Activated CD4-positive, alpha-beta T cell treated with anti-CD3 and anti-CD28 coated beads for 48 hours (primary cell): ENCODE measurements around the gene GMDS.

Experiments used
- DNase-seq: peaks from one replicate; pipeline ENCODE4 v3.0.0-alpha.2; 2020

The GMDS gene

DNA sequence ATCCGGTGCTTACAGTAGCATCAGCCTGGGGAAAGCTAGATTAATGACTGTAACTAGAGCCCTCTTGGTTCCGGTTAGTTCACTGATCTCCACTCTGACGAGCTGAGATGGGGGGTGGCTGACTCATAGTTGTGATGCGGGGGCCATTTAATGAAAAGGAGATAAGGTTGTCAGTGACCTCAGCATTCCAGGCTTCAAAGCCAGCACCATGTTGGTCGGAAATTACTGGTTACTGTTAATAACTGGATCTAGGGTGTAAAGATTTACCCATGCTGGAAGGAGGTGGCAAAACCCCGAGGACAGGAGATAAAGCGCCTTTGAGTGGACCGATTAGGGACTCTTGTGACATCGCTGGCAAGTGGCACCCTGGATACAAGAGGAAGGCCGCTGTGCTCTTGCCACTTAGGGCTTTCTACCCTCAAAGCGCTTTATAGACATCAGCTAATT is 614.6 kb downstream of the GMDS start:
- DNase-seq, result no peak

GRCh38 chr6:1630212-1630770 is 615.1 kb downstream of the GMDS start:
- DNase-seq, result no peak

DNA sequence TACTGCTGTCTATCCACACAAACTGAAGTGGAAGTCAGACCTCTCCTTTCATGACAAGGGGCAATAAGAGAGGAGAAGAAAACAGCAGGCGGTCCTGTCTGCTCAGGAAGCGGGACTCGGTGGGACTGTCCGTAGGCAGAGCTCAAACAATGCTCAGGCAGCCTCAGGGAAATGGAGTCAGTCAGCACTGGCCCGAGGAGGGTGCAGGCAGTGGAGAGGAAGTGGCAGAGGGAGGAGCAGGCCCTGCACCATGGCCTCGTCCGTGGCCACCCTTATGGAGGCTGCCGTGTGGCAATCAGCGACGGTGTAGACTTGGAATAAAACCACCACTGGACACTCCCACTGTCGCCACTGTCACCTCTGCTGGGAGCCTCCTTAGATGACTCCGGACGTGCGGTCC is 616.1 kb downstream of the GMDS start:
- no peak for DNase-seq

DNA sequence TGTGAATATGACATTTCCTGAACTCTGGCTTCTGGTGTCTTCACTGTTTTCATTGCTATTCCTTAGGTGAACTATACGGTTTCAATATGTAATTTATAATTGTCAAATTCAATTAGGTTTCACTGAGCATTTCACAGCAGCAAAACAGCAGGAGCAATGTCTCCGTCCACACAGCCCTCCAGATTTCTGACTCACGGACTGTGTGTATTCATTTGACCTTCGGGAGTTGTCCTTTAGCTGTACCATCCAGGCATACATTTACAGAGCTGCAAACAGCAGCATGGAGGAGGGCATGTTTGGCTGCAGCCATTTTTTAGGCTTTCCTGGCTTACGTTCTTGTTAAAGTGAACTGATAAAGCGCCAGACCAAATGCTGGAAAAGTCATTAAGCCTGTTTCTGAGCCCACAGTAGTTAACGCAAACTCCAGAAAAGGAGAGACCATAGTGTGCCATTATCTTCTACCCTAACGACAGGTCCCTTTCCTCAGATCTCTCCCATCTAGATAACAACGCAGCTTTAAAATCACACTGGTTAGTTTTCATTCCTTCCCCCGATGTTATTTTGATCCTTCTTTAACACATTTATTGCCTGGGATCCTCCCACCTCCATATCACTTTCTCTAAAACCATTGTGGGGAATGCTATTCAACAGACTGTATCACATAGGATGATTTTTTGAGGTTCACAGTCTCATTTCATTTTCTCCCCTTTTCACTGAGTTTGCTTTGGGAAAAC is 617.4 kb downstream of the GMDS start:
- DNase-seq, result no peak

- DNase-seq, result no peak
Measured at GRCh38 chr6:1626481-1626880, 618.9 kb downstream of the GMDS start.

GRCh38 chr6:1625794-1626435 is 619.5 kb downstream of the GMDS start:
- no peak for DNase-seq

DNA sequence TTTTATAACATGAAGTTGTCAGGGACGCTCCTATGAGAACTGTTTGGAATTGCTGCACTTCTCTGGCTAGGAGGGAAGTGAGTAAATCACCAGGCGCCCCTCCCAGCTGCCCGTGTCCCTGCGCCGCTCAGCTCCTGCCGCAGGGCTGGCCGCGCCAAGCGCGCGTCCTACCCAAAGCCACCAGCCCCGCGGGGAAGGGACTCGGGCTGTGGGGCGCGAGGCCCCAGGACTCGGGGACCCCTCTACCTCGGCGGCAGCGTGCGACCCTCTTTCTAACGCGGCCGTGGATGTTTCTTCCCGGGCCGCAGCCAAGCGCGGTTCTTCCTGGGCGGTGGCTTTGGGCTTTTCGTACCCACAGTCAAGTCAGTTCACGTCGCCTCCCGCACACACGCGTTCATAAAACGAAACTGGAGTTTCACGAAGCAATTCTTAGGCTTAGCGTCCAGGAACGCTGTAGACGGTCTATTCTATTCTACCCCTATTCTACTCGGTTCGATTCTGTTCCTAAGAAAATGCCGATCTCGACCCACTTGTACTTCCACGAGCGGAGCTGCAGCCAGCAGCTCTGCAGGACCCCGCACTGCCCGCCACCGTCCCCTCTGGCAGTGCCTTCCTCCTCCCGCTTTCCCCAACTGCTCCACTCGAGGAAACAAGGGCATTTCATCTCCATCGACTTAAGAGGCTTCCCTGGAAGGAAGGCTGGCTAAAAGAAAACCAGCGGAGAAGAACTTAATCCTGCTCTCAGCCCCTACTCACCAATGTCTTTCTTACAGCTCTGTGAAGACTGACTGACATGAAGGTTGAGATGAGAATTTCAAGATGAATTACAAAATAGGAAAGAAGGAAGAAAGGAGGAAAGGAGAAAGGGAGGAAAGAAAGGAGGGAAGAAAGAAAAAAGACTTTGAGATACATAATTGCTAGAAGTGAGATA is 620.3 kb downstream of the GMDS start:
- no peak for DNase-seq

- peak; percentile 54 for DNase-seq
Measured at GRCh38 chr6:1624058-1624850, 621.2 kb downstream of the GMDS start.

DNA sequence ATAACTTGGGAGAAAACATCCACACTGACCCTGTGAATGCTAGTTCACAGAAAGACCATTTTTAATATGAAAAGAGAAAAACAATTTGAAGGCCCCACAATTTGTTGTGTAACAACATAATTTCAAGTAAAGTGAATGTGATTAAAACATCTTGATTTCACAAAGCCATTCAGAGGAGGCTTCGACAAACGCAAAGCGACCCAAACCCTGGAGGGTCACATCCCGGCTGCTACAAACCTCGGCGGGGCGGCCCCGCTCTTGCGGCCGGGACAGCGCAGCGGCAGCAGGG is 621.7 kb downstream of the GMDS start:
- DNase-seq, result no peak

GRCh38 chr6:1622851-1623768 is 622.3 kb downstream of the GMDS start:
- no peak for DNase-seq

DNA sequence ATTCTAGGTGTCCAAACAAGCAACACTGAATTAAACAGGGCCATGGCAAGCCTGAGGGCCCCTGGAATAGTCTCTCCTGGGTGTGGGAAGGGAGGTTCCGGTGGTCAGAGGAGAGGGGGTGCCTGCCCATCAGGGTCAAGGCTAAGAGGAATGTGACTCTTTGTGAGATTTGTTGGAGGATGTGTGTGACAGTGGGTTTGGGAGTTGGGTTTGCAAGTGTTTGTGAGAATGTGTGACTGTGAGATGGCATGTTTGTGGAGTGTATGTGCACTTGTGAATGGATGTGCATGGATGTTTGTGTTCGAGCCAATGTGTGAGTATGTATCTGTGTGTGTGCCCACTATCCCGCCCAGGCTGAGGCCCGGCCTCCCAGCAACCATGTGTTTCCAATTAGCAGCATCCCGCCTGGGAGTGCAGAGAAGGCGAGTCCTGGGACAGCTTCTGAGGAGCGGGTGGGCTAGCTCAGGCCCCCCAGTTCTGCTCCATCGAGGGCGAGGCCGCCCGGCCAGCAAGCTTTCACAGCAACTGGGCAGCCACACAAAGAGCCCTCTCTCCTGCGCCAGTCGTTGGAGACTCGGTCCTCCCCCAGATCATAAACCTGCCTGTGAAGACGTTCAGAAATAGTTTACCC is 623.1 kb downstream of the GMDS start:
- no peak for DNase-seq

GRCh38 chr6:1621070-1621701 is 624.2 kb downstream of the GMDS start:
- DNase-seq, result no peak

DNA sequence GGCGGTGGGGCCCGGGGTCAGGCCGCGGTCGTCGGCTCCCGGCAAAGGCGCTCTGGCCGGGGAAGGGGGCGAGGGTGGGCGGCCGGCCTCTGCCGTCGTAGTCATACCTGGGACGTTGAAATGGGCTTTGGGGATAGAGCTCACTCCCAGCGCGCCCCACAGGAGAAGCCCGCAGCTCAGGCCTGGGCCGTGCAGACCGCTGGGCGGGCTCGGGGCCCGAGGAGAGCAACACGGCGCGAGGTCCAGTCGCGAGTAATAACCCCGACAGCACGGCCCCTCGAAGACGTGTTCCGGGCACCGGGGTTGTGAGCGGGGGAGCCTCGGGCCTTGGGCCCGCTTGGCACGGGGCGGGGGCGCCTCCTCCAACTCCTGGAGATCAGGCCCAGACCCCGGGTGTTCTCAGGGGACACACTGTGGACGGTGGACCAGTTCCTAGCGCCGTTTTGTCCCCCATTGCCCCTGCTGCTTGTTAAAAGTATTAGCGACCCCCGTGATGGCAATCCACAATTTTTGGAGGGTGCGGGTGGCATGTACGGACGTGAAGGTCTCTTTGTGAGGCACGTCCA is 624.8 kb downstream of the GMDS start:
- no peak for DNase-seq

GRCh38 chr6:1619673-1620503 is 625.5 kb downstream of the GMDS start:
- peak; percentile 47 for DNase-seq

DNA sequence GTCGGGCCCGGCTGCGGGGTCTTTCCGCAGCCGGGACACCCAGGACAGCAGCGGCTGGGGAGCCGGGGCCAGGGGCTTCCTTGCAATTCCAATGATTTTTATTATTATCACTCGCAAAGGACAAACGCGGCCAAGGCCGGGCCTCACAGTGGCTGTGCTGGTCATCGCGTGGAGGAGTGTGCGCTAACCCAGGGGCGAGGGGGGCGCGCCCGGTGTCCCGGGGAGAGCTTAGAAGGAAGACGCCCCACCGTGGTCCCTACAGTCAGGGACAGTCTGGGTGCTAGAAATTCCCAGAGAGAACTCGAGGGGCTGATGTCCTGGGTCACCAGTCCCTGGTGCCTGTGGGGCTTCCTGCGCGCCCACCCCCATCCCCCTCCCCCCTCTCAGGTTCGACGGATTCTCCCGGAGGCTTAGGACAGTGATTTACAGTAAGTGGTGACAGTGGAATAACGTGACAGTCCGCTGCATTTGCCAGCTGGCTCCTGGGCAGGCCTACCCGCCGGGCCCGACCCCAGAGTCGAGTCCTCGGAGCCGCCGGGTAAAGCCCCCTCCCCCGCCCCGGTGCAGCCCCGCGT is 626.2 kb downstream of the GMDS start:
- DNase-seq, result no peak

DNA sequence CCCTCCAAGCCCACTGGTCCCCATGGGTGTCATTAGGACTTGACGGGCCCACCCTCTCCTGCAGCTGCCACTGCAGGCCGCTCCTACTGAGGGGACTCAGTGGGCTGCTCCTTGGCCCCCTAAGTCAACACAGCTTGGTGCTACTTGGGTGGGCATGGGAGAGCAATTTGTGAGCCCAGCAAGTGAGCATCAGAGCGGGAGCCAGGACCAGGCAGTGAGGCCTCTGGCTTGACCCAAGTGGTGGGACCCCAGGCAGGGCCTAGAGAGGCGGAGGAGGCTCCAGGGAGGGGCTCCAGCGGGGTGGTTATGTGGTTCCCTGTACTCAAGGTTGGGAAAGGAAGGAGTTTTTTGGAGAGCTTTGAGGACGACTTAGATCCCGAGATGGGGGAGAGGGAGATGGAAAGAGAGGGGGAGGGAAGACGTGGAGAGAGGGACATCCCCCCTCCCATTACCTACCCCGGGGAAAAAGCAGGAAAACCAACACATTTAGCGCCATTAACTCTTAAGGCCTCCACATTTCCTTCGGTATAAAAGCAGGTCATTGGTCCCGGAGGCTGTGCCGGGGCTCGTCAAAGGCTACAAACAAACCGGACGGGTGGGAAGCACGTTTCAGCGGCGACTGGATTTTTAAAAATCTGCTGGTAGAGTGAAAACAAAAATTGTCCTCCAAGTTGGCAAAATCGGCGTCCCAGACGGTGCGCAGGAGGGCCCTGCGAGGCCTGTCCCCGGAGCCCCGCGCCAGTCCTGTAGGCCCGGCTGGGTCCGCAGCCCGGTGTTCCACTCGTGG is 626.9 kb downstream of the GMDS start:
- DNase-seq, result no peak

GRCh38 chr6:1617466-1618310 is 627.7 kb downstream of the GMDS start:
- DNase-seq, result no peak
